Tibial nerve (tissue), 4 donors: ENCODE results near the gene SCN2A. TPM values are rescaled to one million over a fixed set of nuclear protein-coding genes. Genes with fewer than 3 reads are reported as not detected.
"Not testable (repeated sequence)": the region's sequence is repeated elsewhere in the genome, so short reads cannot be mapped to it uniquely, and the experiment has no call there.

ENCODE experiments used
- DNase-seq, 2 donors: peaks; one replicate each; pipeline ENCODE4 v3.0.0-alpha.2; 2019; ENCODE audit warnings: low spot score in 2 of 2
- H3K27ac ChIP-seq, 4 donors: fragments of 200-600 bp; sonication (generic) in 3 of 4; one replicate each; pipeline ENCODE4 v1.5.1; 2017 to 2019; ENCODE audit warnings: mild to moderate bottlenecking in 1 of 4
- H3K27me3 ChIP-seq, 2 donors: fragments of 200-600 bp; sonication (generic) in 1 of 2; one replicate each; pipeline versions ENCODE4 v1.5.1 to v1.6.0; 2017 to 2019
- H3K36me3 ChIP-seq, 3 donors: fragments of 200-600 bp; sonication (generic); one replicate each; pipeline ENCODE4 v1.5.1; 2018 to 2019
- H3K4me1 ChIP-seq, 4 donors: fragments of 200-600 bp; sonication (generic) in 3 of 4; one replicate each; pipeline ENCODE4 v1.5.1; 2017 to 2019
- H3K4me3 ChIP-seq, 4 donors: fragments of 200-600 bp; sonication (generic) in 3 of 4; one replicate each; pipeline ENCODE4 v1.5.1; 2017 to 2019; ENCODE audit warnings: mild to moderate bottlenecking in 1 of 4, moderate library complexity in 1 of 4
- H3K9me3 ChIP-seq, 4 donors: fragments of 200-600 bp; sonication (generic) in 3 of 4; one replicate each; pipeline ENCODE4 v1.5.1; 2017 to 2019
- EP300 ChIP-seq, 2 donors: sonication (generic); formaldehyde crosslinking; IDR thresholded peaks; one replicate each; pipeline ENCODE4 v1.6.1; 2017; ENCODE audit warnings: antibody characterized with exemption in 2 of 2, mild to moderate bottlenecking in 1 of 2
- POLR2A ChIP-seq, 2 donors: fragments of 450-650 bp; IDR thresholded peaks; one replicate each; pipeline ENCODE4 v1.6.1; 2017; ENCODE audit warnings: antibody characterized with exemption in 2 of 2, mild to moderate bottlenecking in 2 of 2, moderate library complexity in 2 of 2
- WGBS, 2 donors: methylation state at CpG; one replicate each; pipeline ENCODE4 v1.1.5; 2018; 5-methylcytosine and 5-hydroxymethylcytosine counted together
- total RNA-seq, 4 donors: library from RNA; depleted of rRNA; stranded (reverse); fragments of >200 nt; gene quantifications; one replicate each; pipeline ENCODE4 v1.1.0, GENCODE V29; 2016
- TF ChIP-seq, protein P1 (sequence below), 5 experiments: fragments of 200-600 bp in 3 of 5; fragments of 450-650 bp in 2 of 5; sonication (generic) in 3 of 5; IDR thresholded peaks; one replicate each; pipeline ENCODE4 v1.5.1; 2016 to 2019; ENCODE audit warnings: antibody characterized with exemption in 5 of 5, mild to moderate bottlenecking in 3 of 5, moderate library complexity in 2 of 5

SCN2A gene
- total RNA-seq, 4 donors from 2014 or later, result 0.20 to 2.1 (median 0.48) TPM

DNA sequence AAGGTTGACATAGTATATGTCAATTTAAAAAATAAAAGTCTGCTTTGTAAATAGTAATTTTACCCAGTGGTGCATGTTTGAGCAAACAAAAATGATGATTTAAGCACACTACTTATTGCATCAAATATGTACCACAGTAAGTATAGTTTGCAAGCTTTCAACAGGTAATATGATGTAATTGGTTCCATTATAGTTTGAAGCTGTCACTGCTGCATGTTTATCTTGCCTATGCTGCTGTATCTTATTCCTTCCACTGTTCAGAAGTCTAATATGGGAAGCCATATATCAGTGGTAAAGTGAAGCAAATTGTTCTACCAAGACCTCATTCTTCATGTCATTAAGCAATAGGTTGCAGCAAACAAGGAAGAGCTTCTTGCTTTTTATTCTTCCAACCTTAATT, 151.7 kb downstream of the SCN2A start:
- Histone ChIP-seq H3K36me3 (no peaks in the 10 kb centered on the region), H3K9me3 (no peaks in the 10 kb centered on the region), H3K4me3 (no peak overlapping the region), H3K27ac (no peak overlapping the region), H3K4me1 (no peaks in the 10 kb centered on the region), H3K27me3 (no peaks in the 10 kb centered on the region)
- TF ChIP-seq, protein P1, sequence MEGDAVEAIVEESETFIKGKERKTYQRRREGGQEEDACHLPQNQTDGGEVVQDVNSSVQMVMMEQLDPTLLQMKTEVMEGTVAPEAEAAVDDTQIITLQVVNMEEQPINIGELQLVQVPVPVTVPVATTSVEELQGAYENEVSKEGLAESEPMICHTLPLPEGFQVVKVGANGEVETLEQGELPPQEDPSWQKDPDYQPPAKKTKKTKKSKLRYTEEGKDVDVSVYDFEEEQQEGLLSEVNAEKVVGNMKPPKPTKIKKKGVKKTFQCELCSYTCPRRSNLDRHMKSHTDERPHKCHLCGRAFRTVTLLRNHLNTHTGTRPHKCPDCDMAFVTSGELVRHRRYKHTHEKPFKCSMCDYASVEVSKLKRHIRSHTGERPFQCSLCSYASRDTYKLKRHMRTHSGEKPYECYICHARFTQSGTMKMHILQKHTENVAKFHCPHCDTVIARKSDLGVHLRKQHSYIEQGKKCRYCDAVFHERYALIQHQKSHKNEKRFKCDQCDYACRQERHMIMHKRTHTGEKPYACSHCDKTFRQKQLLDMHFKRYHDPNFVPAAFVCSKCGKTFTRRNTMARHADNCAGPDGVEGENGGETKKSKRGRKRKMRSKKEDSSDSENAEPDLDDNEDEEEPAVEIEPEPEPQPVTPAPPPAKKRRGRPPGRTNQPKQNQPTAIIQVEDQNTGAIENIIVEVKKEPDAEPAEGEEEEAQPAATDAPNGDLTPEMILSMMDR (IDR thresholded peaks at IDR 0.05), result no peak
- TF ChIP-seq POLR2A (IDR thresholded peaks at IDR 0.05) (no peak), EP300 (IDR thresholded peaks at IDR 0.05) (no peak)
- DNase-seq, result no peak

DNA sequence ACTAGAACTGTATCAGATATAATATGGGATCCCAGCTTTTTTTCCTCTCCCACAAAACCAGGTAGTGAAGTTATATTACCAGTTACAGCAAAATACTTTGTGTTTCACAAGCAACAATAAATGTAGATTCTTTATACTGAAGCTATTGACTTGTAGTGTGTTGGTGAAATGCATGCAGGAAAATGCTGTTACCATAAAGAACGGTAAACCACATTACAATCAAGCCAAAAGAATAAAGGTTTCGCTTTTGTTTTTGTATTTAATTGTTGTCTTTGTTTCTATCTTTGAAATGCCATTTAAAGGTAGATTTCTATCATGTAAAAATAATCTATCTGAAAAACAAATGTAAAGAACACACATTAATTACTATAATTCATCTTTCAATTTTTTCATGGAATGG, 152.6 kb downstream of the SCN2A start:
- no peaks in the 10 kb centered on the region for H3K36me3 ChIP-seq
- 85 to 87% methylated on average over 2 of the region's 2 CpGs for WGBS, 2 donors
- no peak overlapping the region for H3K4me3 ChIP-seq
- DNase-seq, result no peak
- no peaks in the 10 kb centered on the region for H3K9me3 ChIP-seq
- no peaks in the 10 kb centered on the region for H3K4me1 ChIP-seq
- no peaks in the 10 kb centered on the region for H3K27me3 ChIP-seq
- H3K27ac ChIP-seq, result no peak overlapping the region
- TF ChIP-seq POLR2A (IDR thresholded peaks at IDR 0.05) (no peak), EP300 (IDR thresholded peaks at IDR 0.05) (no peak)
- TF ChIP-seq, protein P1 (IDR thresholded peaks at IDR 0.05), result no peak

DNA sequence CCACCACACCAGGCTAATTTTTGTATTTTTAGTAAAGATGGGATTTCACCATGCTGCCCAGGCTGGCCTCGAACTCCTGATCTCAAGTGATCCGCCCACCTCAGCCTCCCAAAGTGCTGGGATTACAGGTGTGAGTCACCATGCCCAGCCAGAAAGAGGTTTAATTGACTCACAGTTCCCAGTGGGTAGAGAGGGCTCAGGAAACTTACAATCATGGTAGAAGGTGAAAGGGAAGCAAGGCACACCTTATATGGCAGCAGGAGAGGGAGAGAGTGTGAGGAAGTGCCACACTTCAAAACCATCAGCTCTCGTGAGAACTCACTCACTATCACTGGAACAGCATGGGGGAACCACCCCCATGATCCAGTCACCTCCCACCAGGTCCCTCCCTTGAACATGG, 159.4 kb downstream of the SCN2A start:
- not testable (repeated sequence) for H3K4me1 ChIP-seq, H3K27me3 ChIP-seq, H3K4me3 ChIP-seq, H3K9me3 ChIP-seq, DNase-seq, H3K27ac ChIP-seq, H3K36me3 ChIP-seq
- 90% methylated on average over 3 of the region's 3 CpGs for WGBS, 2 donors

DNA sequence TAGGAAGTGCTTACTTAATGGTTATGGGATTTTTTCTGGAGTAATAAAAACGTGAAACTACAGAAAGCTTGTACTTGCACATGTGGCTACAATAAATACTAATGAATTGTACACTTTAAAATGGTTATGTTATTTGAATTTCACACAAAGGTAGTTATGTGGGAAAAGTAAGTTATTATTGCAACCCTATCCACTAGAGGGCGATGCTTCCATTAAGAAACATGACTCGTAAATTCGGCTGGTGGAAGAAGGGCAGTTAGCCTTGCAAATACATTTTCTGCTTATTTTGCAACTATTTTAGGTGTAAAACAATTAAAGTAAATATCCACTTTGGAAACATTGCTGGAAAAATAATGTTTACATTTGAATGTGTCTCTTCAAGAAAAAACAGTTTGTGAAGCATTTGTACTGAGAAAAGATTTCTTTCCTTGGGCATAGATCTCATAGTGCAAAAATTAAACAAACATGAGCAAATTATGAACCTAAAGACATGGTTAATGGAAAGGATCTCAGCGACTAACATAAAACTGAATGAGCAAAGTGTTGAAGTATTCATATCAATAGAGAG, 162.2 kb downstream of the SCN2A start:
- no peaks in the 10 kb centered on the region for H3K36me3 ChIP-seq
- 1 to 2% methylated on average over 5 of the region's 5 CpGs for WGBS, 2 donors
- peak in 1 of 2 donors; percentile 57 for DNase-seq
- no peak for TF ChIP-seq POLR2A (IDR thresholded peaks at IDR 0.05)
- TF ChIP-seq, protein P1 (IDR thresholded peaks at IDR 0.05), result peak; percentile 60 to 78 (median 66)
- H3K4me1 ChIP-seq, result peaks cover 0 to 19% (median 2%) of the 10 kb centered on the region in 4 donors
- H3K9me3 ChIP-seq, result no peaks in the 10 kb centered on the region
- H3K27me3 ChIP-seq, result no peaks in the 10 kb centered on the region
- H3K27ac ChIP-seq, result no peak overlapping the region
- no peak overlapping the region for H3K4me3 ChIP-seq

DNA sequence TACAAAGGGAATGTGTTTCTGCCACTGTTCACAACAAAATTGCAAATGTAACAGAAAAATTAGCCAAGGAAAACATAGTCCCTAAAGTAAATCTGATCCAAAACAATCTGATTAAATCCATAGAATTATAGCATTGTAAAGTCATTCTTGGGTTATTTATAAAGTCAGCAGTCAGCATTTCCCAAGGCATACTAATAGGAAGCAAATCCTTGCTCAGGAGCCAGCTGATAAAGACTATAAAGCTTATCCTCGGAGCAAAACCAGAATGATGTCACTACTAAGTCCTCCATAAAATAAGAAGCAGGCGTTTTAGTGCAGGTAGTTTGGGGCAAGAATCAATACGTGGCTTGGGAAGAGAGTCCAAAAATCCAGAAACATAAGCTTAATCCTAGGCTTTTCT, 162.9 kb downstream of the SCN2A start:
- DNase-seq, result no peak
- Histone ChIP-seq H3K4me3 (no peak overlapping the region), H3K27ac (no peak overlapping the region), H3K36me3 (no peaks in the 10 kb centered on the region), H3K27me3 (no peaks in the 10 kb centered on the region), H3K4me1 (peaks cover 0 to 24% (median 3%) of the 10 kb centered on the region in 4 donors), H3K9me3 (no peaks in the 10 kb centered on the region)
- 46 to 57% methylated on average over 3 of the region's 3 CpGs for WGBS, 2 donors
- TF ChIP-seq, protein P1 (IDR thresholded peaks at IDR 0.05), result no peak
- TF ChIP-seq POLR2A (IDR thresholded peaks at IDR 0.05) (no peak), EP300 (IDR thresholded peaks at IDR 0.05) (no peak)

DNA sequence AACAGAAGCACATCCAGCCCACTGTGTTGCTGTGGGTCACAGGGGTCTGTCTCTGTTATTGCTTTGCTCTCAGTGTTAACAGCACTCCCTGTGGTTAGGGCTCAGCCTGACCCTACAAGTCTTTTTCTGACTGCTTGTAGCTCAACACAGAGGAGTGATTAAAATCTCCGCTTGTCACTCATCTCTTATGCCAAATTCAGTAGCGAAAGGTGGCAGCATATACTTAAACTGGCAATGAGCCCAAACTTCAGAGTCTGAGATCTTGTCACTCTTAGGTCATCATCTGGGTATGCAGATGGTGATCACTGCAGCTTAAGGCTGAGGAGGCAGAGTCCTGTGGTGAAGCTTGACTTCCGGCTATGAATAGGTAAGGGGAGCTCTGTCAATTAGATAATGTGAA, 167.0 kb downstream of the SCN2A start:
- WGBS, 2 donors, result 60 to 83% methylated on average over 3 of the region's 3 CpGs
- Histone ChIP-seq H3K36me3 (no peaks in the 10 kb centered on the region), H3K4me3 (no peak overlapping the region), H3K27ac (no peak overlapping the region), H3K9me3 (no peaks in the 10 kb centered on the region), H3K4me1 (peaks cover 0 to 36% (median 3%) of the 10 kb centered on the region in 4 donors), H3K27me3 (no peaks in the 10 kb centered on the region)
- no peak for DNase-seq
- TF ChIP-seq EP300 (IDR thresholded peaks at IDR 0.05), result no peak
- no peak for TF ChIP-seq POLR2A (IDR thresholded peaks at IDR 0.05)
- TF ChIP-seq, protein P1 (IDR thresholded peaks at IDR 0.05), result no peak
